Measurements from ENCODE around the gene GLI3.

The GLI3 gene

GRCh38 chr7:42156291-42156865 lies 80.6 kb downstream of the GLI3 start:
- DNase-seq: no peak
- intact Hi-C loops (cut with DNase I): no loop called here

DNA sequence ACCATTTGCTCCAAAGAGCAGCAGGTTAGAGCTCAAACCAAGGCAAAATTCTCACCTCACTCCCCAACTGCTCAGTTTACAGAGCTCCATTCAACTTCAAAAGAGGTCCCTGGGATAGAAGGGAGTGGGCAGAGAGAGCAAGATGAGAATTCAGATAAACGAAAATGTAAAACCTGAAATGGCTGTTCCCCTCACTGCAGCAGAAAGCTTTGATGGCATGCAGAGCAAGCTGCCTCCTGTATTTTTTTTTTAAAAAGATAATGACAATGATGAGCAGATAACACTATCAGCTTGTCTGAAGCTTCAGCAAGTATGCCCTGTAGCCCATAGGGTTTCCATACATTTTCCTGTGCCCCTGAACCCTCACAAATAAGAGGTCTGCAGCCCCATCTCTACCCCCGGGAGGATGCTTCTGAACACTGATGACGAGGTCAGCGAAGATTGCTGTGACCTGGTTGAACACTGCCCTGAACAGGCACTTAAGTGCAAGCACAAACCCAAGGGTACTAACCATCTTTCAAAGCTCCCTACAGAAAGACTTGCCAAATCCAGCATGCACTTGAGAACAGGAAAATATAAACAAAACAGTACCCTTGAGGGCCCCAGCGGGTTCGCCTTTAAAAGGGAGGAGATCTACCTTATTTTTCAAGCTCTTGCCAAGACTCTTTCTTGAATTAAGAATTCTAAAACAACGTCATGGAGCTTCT lies 81.3 kb downstream of the GLI3 start:
- DNase-seq: no peak
- intact Hi-C loops (cut with DNase I): no loop called here

DNA sequence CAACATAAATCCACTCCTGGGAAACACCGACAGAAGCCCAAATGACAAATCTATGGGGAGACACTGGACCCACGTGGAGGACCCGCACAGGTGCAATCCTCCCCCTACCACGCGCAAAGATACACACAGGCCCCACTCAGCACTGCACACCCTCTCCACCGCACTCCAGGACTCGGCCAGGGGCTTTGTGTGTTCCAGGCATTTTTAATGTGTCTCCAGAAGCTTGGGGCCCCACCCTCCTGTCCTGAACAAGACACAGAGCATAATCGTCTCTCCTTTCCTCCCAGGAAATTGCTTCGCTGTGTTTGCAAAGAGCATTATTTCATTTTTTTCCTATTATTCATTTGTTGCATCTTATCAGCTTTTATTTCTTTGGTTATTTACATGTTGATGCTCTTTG lies 82.8 kb downstream of the GLI3 start:
- no peak for DNase-seq
- intact Hi-C loops (cut with DNase I): no loop called here

DNA sequence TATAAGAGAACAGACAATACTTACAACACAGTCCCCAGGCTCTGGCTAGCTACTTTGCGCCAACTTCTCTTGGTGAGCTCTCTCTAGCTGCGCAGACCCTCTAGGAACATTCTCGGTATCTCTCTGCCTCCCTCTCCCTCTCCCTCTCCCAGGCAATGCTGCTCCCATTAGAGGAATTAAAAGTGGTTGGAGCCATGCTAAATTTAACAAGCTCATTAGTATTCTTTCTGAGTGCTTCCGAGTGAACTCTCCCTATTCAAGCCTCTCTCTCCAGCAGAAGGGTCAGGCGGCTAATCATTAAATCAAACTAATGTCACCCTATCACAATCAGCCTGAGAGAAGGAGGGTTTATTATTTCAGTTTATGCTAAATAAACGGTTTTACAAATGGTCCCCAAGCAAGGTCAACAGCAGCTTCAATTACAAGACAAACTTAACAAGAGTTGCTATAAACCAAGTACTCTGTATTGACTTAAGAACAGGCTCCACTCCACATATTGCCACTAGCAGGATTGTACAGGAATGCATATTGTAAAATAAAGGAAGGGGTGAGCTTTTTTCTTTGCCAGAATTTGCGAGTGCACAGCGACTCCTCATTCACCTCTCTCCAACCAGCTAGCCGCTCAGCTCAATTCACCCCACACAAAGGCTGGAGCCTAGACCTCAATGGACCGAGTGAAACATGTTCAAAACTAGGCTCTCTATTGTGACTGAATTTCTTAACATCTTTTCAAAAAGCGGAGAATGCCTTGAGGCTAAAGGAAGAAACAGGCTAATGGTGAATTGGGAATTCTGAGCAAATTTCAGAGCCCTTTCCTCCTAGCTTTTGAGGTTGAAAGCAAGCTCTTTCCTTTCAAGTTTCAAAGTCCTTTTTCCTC lies 84.4 kb downstream of the GLI3 start:
- intact Hi-C loops (cut with DNase I): no loop called here
- peak in 7 of 42 donors; percentile 24 to 57 (median 50) for DNase-seq

- intact Hi-C loops (cut with DNase I): no loop called here
- DNase-seq: peak in 8 of 42 donors; percentile 12 to 50 (median 36)
Observed at GRCh38 chr7:42151309-42151708, 85.7 kb downstream of the GLI3 start.

GRCh38 chr7:42145539-42145938 lies 91.5 kb downstream of the GLI3 start:
- intact Hi-C loops (cut with DNase I): no loop called here
- no peak for DNase-seq

- no peak for DNase-seq
- intact Hi-C loops (cut with DNase I): no loop called here
Observed at GRCh38 chr7:42144604-42145003, 92.4 kb downstream of the GLI3 start.

DNA sequence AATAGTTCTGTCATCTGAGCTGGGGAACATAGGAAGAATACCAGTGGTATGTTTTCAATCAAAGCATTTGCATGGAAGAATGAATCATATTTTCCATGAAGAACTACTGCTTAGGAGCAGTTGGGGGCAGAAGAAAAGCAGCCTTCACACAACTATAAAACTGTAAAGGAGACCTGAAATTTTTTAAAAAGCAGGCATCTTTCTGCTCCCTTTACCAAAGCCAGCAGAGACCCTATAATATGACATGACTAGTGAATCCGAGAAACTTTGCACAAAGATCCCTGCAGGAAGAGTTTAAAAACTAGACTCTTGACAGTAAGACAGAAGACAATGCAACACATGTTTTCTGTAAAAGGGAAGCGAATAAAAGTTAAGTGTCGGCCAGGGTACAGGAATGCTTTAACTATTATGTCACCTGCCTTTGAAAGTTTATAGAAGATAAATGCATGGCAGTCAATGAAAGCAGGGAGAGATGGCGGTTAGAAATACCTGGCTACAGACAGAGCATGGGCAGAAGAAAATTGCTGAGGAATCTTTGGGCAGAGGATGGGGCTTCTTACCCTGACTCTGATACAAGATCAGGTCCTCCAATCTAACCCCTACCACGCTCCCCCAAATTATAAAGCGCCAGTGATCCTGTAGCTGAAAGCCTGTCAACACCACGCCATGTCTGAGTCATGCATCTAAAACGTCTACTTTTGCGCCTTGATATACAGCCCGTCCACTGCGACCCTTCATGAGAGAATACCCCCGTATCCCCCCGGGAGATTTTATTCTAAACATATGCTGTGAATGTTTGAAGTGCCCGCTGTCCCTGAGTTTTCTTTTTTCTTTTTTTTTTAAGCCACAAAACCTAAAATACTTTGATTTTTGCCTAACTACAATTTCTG lies 93.1 kb downstream of the GLI3 start:
- DNase-seq: no peak
- intact Hi-C loops (cut with DNase I): no loop called here

DNA sequence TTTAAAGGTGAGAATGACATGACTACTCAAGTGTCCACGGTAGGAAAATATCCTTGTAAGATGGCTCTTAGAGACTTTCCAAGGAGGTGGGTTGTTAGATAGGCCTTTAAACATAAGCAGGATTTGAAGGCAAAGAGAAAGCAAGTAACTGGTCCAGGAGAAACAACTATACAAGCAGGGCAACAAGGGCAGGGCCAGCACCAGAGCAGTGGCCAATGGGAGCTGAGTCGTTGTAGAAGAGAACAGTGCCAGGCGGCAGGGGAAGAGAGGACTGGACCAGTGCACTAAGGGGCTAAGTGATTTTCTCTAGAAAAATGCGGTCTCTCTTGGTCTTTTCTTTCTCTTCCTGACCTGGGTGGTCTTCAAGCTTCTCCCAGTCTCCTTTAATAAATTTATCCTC lies 94.9 kb downstream of the GLI3 start:
- peak in 2 of 42 donors; percentile 11 to 51 for DNase-seq

GRCh38 chr7:42139751-42140150 lies 97.3 kb downstream of the GLI3 start:
- intact Hi-C loops (cut with DNase I): no loop called here
- DNase-seq: no peak

More for the DNA sequence above, 94.9 kb downstream of the GLI3 start:
- intact Hi-C loops (cut with DNase I): no loop called here

DNA sequence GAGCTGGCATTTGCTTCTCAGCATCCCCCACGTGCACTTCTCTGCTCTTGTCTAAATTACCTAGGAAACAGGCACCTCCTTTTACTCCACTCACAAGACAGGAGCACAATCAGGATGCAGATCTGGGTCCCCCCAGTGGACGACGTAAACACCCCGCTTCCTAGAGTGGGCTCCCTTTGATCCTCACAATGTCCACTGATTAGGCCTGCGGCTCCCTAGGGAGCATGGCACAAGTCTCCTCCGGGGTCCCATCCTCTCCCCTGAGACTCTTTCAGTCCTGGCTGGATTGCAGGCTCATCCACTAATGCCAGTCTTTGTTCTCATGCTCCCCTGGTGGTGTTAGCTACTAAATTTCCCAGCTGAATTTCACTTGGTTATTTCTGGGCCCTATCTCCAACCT lies 98.3 kb downstream of the GLI3 start:
- intact Hi-C loops (cut with DNase I): no loop called here
- no peak for DNase-seq

DNA sequence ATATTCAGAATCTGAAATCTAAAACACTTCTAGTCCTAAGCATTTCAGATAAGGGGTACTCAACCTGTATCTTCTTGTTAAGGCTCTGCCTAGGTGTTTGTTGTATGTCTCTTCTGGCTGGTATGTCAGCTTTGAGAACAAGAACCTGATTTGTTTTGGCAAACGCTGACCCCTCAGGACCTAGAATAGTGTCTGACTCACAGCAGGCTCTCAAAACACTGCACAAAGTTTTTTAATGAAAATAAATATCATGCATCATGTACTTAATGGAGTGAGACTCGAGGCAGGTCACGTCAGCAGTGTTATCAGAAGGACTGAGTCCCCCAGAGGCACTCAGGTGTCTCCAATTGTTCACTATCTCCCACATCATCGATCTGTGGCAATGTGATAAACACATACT lies 99.1 kb downstream of the GLI3 start:
- intact Hi-C loops (cut with DNase I): no loop called here
- no peak for DNase-seq

DNA sequence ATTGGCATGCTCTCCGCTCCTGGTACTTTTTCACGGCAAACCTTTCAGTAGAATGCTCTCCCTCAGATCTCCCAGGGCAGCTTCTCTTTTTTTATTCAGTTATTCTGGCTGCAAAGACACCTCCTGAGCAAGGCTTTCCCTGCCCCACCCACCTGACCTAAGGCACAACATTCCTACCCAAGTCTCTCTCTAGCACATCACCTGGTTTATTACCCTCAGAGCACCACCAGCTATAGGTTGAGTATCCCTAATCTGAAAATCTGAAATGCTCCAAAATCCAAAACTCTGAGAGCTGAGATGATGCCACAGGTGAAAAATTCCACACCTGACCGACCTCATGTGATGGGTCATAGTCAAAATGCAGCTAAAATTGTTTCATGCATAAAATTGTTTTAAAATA lies 99.6 kb downstream of the GLI3 start:
- intact Hi-C loops (cut with DNase I): no loop called here
- DNase-seq: no peak

DNA sequence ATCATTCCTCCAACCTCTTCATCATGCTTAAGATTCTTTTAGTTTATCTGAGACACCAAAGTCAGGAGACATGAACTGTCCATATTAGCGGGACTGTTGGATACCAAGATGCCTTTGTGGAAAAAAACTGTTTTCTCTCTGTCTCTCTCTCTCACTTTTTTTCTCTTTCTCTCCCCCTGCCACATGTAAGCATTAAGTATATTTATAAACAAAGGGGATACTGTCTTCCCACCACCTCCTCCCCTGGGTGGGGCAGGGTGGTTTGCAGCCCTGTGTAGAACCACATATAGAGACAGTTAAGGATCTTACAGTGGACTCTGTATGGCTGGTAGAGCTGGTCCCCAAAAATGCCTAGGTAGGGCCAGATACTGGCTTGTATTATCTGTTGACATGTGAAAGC lies 101.3 kb downstream of the GLI3 start:
- no peak for DNase-seq
- intact Hi-C loops (cut with DNase I): no loop called here

DNA sequence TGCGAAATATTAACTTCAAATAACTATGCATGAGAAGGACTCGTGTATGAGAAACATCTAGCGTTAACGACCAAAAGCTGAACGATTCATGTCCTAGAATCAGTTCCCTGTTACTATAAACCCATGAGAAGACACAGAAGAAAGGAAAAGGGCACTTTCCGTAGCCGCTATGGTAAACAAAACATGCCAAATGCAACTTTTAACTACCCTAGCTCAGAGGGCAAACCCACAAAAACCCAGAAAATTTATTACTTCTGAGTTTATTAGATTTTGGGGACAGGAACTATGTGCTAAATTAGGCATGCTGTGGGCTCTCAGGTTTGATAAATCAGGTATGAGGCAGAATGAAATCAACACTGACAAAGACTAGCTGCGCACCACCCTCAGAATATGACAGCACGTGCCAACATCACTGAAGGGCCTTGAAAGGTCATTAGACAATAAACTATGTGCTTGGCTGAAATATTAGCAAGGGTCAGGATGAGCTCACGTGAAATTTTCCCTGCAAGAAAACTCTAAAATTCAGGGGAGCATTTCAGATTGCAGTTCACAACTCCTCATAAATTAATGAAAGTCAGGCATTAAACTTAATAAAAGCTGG lies 102.6 kb downstream of the GLI3 start:
- intact Hi-C loops (cut with DNase I): no loop called here
- no peak for DNase-seq

DNA sequence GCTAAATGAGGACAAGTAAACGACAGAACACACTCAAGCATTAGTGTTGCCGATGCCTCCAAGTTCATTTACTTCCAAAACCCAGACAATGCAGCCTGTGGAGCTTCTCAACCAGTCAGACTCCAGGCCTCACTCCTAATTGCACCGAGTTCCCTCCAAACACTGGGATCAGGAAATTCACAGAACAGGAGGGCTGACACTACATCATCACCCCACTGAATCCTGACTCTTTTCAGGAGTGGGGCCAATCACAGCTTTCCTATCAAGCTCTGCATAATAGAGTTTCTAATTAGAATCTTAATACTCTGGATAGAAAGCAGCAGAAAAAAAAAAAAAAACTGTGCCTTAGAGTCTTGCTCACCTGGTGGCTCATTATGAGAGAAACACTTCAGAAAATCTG lies 103.7 kb downstream of the GLI3 start:
- no peak for DNase-seq
- intact Hi-C loops (cut with DNase I): no loop called here

DNA sequence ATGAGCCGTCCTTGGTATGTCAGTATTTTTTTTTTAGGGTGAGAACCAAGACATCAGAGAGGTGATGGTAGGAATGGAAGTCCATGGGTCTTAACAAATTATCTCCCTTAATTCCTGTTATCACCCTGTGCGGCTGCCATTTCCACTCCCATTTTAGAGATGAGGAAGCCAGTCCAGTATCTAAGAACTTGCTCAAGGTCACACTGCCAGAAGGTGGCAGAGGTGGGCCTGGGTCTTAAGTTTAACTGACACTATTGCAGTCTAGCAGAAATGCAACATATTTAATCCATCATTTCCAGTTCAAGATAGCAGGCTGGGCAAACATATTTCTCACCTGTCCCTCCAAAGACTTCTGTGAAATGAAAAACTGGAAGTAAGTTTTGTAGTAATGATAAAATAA lies 108.3 kb downstream of the GLI3 start:
- intact Hi-C loops (cut with DNase I): no loop called here
- no peak for DNase-seq

- intact Hi-C loops (cut with DNase I): no loop called here
- DNase-seq: no peak
Observed at GRCh38 chr7:42127232-42127622, 109.8 kb downstream of the GLI3 start.

Measured in head of caudate nucleus (tissue), 42 donors.